Uterus (tissue), 2 donors: ENCODE data around the gene BMP6.

Experiments used
- CTCF ChIP-seq, 4 experiments: fragments of 200-600 bp in 2 of 4; fragments of 450-650 bp in 2 of 4; sonication (generic) in 2 of 4; IDR thresholded peaks; one replicate each; pipeline ENCODE4 v1.5.1; 2016 to 2019; ENCODE audit warnings: antibody characterized with exemption in 4 of 4, mild to moderate bottlenecking in 2 of 4, moderate library complexity in 1 of 4
- POLR2A ChIP-seq, 2 donors: fragments of 450-650 bp; IDR thresholded peaks; one replicate each; pipeline ENCODE4 v1.6.1; 2016; ENCODE audit warnings: antibody characterized with exemption in 2 of 2, mild to moderate bottlenecking in 1 of 2, moderate library complexity in 1 of 2

GRCh38 chr6:7900621-7901020, 174.7 kb downstream of the BMP6 start:
- no peak for TF ChIP-seq CTCF (IDR thresholded peaks at IDR 0.05)
- TF ChIP-seq POLR2A (IDR thresholded peaks at IDR 0.05), result no peak
